Islet precursor cell (in vitro differentiated cells): ENCODE measurements around the gene DDX1.
"Not testable (repeated sequence)": the region's sequence is repeated elsewhere in the genome, so short reads cannot be mapped to it uniquely, and the experiment has no call there.

Experiments
- DNase-seq: peaks from one replicate; pipeline ENCODE4 v3.0.0-alpha.2; 2018

DDX1 gene

DNA sequence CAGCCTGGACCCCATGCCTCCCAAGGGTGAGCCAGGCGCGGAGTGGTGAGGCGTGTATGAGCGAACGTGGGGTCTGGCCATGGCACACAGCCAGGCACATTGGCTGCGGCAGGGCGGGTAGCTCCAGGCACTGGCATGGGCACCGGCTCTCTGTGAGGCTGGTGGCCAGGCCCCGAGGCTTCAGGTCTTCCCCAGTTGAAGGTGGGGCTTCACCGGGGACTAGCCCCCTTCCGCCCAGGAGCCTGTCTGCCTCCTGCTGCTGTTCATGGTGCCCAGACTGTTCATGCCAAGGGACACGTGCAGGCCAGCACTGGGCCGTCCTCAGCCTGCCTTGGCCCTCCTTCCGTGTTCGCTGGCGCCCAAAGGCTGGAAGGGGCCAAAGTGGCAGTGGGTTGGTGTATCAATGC, 26.8 kb downstream of the DDX1 start:
- DNase-seq: no peak

GRCh38 chr2:15619076-15619475, 27.4 kb downstream of the DDX1 start:
- DNase-seq: no peak

DNA sequence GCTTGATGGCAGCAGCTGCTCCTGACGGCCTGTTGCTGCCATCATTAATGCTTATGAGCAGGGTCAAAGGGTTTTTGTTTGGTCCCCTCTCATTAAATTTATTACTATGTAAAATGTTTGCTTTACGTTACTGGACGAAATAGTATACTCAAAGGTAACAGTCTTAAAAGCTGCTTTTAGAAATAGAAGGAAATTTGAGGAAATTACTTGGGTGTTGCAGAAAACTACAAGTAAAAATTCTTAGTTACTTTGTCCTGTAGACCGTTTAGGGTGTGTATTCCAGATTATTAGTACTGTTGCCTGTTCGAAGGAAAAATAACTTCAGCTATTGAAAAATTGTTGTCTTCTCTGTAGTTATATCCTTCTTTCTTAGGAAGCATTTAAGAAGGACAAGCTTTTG, 27.8 kb downstream of the DDX1 start:
- no peak for DNase-seq

DNA sequence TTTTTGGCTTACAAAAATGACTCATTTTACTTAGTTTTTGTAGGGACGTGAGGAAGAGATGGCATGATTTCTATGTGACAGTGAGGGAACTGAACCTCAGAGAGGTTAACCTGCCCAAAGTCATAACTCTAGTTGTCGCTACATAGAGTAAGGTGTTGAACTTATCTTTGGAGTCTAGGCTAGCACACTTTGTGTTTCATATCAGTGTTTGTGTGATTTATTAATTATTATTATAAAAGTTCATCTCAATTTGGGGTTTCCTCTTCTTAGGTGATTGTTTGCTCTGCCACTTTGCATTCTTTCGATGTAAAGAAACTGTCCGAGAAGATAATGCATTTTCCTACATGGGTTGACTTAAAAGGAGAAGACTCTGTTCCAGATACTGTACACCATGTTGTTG, 28.3 kb downstream of the DDX1 start:
- DNase-seq: no peak

- no peak for DNase-seq
Measured at GRCh38 chr2:15620340-15620739, 28.7 kb downstream of the DDX1 start.

DNA sequence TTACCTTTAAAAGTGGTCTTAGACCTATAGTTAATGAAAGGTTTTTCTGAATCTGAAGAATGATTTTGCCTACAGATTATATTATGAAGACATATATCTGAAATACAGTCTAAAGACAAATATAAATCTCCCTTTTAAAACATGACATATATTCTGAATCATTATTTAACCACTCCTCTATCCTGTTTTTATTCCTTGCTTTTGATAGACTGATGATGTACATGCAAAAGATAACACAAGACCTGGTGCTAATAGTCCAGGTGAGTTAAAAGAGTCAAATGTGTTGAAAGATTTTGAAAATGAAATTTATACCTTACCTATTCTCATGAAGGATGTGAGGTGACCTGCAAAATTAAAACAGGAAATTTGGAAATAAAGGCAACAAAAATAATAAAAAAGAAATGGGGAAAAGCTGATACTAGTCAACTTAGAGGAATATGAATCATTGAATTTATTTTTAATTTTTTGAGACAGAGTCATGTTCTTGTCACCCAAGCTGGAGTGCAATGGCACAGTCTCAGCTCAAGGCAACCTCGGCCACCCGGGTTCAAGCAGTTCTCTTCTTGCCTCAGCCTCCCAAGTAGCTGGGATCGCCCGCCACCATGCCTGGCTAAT, 29.3 kb downstream of the DDX1 start:
- DNase-seq: no peak

GRCh38 chr2:15621472-15621870, 29.8 kb downstream of the DDX1 start:
- not testable (repeated sequence) for DNase-seq

DNA sequence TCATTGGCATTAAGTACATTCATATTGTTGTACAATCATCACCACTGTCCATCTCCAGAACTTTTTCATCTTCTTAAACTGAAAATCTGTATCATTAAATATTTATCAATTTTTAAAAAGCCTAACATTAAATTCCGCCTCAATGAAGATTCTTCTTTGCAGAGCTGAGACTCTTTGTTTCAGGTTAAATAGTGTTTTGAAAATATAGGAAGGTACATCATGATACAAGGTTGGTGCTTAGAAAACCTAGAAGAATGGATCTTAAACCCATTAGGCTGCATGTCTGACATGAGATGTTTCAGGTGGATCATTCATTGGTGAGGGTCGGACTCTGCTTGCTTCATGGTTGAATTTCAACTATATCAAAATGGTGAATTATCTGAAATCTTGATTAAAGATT, 30.5 kb downstream of the DDX1 start:
- DNase-seq: no peak

- no peak for DNase-seq
Measured at GRCh38 chr2:15622614-15623480, 31.2 kb downstream of the DDX1 start.

DNA sequence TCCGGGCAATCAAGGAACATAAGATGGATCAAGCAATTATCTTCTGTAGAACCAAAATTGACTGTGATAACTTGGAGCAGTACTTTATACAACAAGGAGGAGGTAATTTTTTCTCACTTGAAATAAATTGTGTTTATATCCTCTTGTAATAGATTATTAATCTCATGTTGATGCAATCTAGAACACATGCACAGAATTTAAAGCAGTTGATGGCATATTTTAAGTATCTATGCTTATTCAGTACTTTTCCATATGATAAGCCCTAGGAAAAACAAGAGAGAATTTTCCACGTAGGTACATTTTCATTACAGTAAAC, 31.8 kb downstream of the DDX1 start:
- no peak for DNase-seq

DNA sequence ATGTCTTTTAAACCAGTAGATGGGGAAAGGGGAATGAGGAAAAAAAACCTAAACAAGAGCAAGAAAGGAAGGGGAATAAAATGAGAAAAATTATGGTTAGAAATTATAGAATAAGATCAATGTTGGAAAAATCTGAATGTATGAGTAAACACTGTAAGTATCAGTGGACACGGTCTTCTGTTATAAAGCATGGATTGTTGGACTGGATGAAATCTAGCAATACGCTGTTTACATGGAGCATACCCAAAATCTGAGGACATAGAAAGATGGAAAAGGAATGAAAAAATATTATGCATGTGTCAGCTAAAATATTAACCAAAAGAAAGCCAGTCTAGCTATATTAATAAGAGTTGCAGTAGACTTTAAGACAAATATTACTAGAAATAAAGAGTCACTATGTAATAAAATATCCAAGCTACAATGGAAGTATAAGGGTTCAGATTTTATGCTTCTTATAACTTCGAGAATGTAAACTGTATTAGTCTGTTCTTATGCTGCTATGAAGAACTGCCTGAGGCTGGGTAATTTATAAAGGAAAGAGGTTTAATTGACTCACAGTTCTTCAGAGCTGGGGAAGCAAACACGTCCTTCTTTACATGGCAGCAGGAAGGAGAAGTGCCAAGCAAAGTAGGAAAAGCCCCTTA, 32.4 kb downstream of the DDX1 start:
- DNase-seq: no peak

DNA sequence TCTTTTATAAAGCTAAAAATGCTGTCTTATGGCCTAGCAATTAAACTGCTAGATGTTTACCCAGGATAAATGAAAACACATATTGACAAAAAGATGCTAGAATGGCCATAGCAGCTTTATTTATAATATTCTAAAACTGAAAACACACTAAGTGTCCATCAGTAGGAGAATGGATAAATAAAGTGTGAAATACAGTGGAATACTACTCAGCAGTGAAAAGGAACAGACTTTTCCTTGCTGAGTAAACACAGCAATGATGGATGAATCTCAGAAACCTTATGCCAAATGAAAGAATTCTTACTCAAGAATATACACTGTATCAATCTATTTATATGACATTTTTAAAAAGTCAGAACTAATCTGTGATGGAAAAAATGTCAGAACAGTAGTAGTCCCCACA, 33.2 kb downstream of the DDX1 start:
- no peak for DNase-seq

DNA sequence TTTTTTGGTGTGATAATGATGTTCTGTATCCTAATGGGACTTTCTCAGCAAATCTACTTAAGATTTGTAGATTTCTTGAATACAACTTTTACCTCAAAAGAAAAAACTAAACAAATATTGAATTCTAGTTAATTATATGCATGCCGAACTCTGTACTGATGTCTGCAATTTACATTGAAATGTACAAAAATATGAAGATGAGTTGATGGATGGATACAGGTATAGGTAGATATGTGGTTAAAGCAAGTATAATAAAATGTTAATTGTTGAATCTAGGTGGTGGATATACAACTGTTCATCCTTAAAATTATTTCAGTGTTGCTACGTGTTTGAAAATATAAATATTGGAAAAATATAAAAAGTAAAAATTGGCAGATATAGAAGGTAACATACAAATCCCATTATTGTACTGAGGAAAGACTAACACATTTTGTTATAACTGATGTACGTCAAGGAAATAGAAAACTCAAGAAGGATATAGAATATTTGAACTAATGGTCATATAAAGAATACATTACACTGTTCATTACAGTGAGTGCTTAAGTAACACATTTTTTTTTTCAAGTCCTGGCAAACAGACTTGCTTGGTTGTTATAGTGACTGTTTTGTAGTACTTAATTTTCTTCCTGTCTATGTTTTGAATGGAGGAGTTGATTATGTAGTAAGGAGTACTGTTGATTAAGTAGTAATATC, 33.8 kb downstream of the DDX1 start:
- no peak for DNase-seq

GRCh38 chr2:15626126-15626525, 34.5 kb downstream of the DDX1 start:
- no peak for DNase-seq

- no peak for DNase-seq
Measured at GRCh38 chr2:15626967-15627366, 35.3 kb downstream of the DDX1 start.

- no peak for DNase-seq
Measured at GRCh38 chr2:15627817-15628684, 36.4 kb downstream of the DDX1 start.

DNA sequence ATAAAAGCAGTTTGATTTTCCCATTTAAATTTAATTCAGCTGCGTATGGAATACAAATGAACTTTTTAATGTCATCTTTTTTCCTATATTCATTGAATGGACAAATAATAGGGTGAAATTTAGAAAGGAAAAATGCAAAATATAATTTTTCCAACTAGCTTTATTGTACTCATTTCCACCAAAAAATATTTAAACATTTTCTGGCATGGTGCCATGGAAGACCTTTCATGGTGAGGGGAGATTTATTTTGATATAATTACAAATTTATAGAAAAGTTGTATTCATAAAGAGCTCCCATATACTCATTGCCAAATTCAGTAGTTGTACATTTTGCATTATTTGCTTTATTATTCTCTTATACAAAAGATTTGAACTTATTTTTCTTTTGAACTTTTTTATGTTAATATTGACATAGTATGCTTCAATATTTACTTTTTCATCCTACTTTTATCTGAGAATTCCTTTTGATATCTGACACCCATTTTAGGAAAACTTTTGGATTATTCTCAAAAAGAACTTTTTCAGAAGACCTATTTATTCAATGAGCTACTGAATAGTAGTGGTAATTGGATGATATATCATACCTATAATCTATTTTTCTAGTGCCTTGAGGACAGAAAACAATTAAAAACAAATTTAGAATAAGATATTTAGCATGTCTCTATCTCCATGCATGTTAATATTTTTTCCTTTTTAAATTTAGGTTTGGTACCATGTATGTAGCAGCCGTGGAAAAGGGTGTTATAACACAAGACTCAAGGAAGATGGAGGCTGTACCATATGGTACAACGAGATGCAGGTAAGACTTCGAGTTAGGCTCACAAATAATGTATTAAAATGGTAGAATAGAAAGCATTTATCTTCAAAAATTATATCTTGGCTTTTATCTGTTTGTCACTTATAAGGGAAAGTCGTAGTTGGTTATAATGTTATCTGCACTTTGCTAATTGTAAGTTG, 37.5 kb downstream of the DDX1 start:
- DNase-seq: no peak

GRCh38 chr2:15630121-15630977, 38.7 kb downstream of the DDX1 start:
- no peak for DNase-seq

- DNase-seq: no peak
Measured at GRCh38 chr2:15630978-15631719, 39.5 kb downstream of the DDX1 start.

DNA sequence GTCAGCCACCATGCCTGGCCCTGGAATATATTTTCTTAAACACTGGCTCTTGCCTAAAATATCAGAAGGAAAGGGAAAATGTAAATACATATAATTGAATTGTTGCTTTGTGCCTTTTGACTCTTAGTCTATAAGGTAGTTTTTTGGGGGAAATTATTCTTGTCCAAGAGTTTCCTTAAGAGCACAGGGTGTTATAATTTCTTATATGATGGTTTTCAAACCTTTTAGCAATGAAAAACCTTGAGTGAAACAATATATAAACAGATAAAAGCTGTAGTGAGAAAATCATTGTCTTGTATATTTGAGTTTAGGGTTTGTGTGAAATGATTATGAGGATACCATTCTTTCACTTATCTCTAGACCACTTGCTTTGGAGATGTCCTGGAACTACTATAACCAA, 40.2 kb downstream of the DDX1 start:
- no peak for DNase-seq
